KBM-7 (cell line): ENCODE results near the gene FGGY.
"Not testable (repeated sequence)": the region's sequence is repeated elsewhere in the genome, so short reads cannot be mapped to it uniquely, and the experiment has no call there.

Source experiments
- DNase-seq: peaks from one replicate; pipeline ENCODE4 v3.0.0-alpha.2; 2015
- in situ Hi-C: fragments of 300-500 bp; cut with MboI; formaldehyde crosslinking; loops from 2 replicates; pipeline ENCODE4 v1.14.3; 2020; ENCODE audit warnings: low sequenced_read_pairs, low pct_unique_long_range_greater_than_20kb, mixed read lengths

Gene FGGY

DNA sequence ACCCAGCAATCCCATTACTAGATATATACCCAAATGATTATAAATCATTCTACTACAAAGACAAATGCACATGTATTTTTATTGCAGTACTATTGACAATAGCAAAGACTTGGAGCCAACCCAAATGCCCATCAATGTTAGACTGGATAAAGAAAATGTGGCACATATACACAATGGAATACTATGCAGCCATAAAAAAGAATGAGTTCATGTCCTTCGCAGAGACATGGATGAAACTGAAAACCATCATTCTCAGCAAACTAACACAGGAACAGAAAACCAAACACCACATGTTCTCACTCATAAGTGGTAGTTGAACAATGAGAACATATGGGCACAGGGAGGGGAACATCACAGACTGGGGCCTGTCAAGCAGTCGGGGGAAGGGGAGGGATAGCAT lies 414.0 kb downstream of the FGGY start:
- in situ Hi-C loops: loop anchor here (25.0 kb wide), 1 partner anchor 974 kb away; no protein-coding TSS in a partner anchor

DNA sequence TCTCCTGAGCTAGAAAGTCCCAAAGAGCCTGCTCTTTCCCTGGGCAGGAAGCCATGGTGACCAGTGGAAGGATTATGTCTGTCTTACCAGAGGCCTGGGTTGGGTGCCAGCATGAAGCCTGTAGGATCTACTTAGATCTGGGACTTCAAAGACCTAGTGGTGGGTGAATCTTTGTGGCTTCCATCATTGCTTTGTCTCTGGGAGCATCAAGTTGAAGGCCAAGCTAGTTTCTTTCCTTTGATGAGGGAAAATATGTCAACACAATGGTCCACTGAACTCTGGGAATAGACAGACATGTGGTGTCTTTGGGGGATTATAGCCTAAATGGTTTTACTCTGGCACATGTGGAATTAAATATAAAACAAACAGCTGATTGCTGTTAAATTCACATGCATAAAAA lies 417.3 kb downstream of the FGGY start:
- no peak for DNase-seq
- in situ Hi-C loops: loop anchor here (25.0 kb wide), 1 partner anchor 977 kb away; no protein-coding TSS in a partner anchor

More for the DNA sequence above, 414.0 kb downstream of the FGGY start:
- DNase-seq: not testable (repeated sequence)

DNA sequence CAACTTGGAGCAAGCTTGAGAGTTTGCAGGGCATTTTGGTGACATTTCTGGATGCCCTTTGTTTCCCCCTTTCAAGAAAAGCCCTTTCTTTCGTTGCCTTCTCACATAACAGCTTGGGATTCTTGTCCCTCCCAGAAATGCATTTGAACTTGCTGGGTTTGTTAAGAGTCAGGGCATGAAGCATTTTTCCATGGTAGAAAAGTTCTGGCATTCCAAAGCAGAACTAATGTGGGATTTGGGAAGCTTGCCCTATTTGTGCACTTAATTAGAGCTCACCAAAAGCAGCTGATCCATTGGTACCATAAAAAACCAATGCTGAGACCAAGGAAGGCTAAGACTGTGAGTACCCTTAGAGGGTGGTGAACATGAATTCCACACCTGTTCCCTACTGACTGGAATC lies 418.1 kb downstream of the FGGY start:
- no peak for DNase-seq
- in situ Hi-C loops: loop anchor here (25.0 kb wide), 1 partner anchor 978 kb away; no protein-coding TSS in a partner anchor

DNA sequence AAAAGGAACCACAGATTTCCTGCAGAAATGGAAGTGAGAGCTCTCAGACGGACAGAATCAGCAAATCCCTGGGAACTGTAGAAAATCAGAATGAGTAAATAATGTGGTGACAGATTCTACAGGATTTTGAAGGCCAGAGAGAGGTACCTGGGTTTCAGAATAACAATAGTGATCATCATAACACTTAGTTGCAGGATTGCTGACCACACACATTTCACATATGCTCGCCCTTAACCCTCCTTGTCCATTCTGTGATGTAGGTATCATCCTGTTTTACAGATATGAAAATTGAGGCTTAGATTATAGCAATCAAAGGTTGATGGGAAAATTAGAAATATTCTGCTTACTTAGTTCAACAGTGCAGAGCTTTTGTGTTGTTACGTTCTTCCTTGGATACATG lies 419.9 kb downstream of the FGGY start:
- DNase-seq: no peak
- in situ Hi-C loops: loop anchor here (25.0 kb wide), 1 partner anchor 980 kb away; no protein-coding TSS in a partner anchor

DNA sequence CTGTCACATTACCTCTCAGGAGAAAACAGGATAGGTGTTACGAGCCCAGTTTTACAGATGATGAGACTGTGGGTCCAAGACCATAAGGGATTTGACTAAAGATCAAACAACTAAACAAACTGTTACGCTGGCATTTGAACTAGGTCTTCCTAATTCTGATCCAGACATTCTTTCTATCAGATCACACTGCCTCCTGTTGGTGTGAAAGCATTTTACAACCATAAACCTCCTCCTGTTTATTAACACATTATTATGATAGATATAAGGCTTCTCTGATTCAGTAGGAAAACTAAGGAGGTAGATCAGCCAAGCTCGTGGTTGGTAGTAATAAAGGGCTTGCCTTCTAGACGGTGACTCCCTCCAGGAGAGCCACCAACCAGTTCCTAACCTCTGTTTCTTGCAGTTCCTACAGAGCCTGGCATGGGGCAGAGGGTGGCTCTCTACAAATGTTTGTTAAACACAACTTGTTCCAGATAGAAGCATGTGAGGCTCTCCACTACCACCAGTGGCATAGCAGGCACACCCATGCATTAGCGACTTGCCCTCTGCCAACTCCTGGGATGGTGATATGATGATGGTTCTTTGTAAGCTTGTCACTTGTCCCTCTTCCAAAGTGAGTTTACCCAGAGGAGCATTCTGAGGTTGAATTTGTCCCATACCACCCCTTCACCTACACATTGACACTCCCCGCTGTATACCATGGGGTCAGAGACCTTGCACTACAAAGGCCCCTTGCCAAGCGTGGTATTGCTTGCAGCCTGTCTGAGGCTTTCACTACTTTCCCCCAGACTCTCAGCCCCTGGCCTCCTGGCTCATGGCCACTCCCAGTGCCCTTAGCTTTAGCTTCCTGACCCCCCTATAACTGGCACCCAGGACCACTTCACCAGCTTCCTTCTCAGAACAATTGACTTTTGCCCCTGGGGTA lies 421.4 kb downstream of the FGGY start:
- no peak for DNase-seq
- in situ Hi-C loops: loop anchor here (25.0 kb wide), 1 partner anchor 981 kb away; no protein-coding TSS in a partner anchor

DNA sequence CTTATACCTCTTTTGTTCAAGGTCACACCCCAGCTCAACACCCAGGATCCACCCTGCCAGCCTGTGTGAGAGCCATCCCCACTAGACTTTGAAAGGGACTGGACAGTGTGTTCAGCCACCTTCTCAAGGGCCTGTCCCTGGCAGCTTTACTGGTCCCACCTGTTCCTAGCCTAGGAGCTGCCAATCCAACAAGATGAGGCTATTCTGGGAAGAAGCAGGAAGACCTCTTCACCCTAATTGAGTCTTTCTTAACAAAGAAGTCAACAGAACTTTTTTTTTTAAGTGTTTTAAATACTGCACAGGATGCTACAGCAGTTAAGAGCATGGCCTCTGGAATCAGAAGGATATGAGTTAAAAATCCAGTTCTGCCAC lies 422.1 kb downstream of the FGGY start:
- in situ Hi-C loops: loop anchor here (25.0 kb wide), 1 partner anchor 982 kb away; no protein-coding TSS in a partner anchor
- no peak for DNase-seq

DNA sequence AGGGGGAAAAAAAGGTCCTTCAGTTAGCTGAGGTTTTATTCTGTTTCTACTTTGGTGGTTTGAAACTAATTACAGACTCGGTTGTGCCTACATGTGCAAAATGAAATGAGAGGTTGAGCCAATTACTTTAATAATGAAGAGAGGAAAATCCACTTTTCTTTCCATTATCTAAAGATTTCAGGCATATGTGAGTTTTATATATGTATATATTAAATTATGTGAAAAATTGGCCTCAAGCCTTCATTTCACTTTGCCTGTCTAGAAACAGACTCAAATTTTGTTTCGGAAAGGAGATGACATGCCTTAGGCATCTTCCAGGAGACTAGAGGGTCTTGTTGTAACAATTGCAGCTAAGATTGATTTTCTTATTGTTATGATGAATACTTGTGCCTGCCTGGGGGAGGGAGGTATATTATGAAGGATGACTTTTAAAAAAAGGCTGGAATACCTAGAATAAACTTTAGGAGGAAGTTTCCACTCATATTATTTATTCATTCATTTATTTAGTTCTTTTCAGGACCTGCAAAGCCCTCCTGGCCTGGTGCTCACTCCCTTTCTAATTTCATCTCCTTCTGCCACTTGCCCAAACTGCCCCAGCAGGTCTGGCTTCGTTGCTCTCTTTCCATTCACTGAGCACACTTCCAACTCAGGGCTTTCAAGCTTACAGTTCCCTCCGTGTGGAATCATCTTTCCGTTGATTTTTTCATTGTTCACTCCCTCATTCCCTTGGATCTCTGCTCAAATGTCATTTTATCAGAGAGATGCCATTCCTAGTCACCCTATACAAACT lies 423.6 kb downstream of the FGGY start:
- no peak for DNase-seq
- in situ Hi-C loops: loop anchor here (25.0 kb wide), 1 partner anchor 983 kb away; no protein-coding TSS in a partner anchor

DNA sequence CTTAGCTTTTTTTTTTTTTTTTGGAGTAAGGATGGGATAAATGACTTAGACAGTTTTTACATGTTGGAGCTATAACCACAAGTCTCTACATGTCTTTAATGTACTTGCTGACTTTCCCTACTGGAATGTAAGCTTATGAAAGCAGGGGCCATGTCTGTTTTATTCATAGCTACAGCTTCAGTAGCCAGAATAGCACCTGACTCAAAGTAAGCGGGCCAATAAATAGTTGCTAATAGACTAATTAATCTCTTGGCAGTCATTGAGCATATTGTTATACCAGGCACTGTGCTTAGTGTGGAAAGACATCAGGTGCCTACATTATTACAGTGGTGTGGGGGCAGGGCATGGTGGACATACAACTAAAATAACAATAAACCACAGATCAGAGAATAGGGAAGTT lies 433.4 kb downstream of the FGGY start:
- in situ Hi-C loops: no loop called here

DNA sequence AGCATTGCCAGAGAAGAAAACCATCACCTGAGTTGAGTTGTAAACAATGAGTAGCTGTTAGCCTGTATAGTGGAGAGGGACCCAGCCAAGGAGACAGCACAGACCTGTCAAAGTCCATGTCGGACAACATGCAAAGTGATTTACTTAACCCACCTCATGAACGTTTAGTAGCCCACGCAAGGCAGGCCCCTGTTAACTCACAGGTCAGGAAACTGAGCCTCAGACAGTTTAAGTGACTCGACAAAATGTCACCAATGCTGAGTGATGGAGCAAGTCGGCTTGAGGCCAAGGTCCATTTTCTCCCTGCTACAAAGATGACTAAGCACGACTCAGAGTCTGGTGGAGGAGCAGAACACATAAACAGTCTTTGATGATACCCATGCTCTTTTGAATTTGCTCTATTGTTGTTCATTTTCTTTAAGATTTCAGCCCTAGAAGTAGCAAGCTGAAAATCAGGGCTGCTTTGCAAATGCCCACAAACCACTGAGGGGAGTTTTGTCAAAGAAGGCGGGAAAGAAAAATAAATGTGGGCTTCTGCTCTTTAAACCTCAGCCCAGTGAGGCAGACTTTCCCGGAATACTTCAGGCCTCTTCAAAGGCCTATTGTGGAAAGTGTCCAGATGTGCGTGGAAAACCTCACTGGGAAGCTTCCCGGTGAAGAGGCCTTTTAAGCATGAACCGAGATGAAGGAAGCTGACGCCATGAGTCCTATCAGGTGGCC lies 434.0 kb downstream of the FGGY start:
- no peak for DNase-seq
- in situ Hi-C loops: no loop called here

More for the DNA sequence above, 433.4 kb downstream of the FGGY start:
- no peak for DNase-seq

DNA sequence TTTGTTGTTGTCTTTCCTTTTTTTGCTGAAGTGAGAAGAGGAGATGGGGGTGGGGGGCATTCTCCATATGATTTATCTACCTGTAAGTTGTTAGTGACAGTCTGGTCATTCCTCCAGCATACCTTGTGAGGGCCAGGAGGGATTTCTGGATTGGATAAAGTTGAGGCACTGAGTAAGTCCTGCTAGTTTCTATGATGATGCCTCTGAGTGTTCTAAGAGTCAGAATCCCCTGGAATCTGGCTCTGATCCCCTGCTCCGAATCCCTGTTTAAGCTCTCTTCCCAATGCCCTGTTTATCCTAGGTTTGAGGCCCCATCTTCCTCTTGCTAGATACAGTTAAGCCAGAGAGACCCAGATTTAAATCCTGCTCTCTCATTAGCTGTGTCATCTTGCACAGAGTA lies 434.7 kb downstream of the FGGY start:
- in situ Hi-C loops: no loop called here
- DNase-seq: no peak

DNA sequence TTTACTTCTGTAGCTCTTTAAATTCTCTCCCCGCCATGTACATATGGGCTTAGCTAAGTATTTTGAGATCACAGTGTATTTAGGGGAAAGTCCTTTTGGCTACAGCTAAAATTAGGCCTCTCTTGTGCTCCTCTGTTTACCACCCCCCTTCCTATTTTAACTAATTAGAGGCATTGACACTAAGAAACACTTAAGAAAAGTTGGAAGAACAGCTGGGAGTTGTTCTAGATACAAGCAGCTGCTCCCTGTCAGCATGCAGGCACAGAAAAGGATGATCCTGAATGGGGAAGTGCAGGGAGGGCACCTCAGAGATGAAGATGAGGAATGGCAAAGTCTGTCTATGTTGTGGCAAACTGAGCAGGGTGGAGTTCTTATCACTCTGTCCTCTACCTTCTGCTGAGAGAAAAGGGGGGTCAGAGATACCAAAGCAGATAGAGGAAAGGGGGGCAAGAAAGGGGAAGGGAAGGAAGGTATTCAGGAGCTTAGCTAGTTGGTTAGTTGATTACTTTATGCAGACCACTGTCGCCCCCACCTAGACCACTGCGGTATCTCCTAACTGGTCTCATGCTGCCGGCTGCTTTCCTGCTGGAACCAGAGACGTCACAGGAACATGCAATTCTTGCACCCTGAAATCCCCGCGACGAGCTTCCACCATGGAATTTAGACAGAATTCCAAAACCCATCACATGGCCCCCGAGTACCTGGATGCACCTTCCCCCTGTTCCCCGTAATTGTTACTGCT lies 435.5 kb downstream of the FGGY start:
- in situ Hi-C loops: no loop called here
- DNase-seq: no peak

DNA sequence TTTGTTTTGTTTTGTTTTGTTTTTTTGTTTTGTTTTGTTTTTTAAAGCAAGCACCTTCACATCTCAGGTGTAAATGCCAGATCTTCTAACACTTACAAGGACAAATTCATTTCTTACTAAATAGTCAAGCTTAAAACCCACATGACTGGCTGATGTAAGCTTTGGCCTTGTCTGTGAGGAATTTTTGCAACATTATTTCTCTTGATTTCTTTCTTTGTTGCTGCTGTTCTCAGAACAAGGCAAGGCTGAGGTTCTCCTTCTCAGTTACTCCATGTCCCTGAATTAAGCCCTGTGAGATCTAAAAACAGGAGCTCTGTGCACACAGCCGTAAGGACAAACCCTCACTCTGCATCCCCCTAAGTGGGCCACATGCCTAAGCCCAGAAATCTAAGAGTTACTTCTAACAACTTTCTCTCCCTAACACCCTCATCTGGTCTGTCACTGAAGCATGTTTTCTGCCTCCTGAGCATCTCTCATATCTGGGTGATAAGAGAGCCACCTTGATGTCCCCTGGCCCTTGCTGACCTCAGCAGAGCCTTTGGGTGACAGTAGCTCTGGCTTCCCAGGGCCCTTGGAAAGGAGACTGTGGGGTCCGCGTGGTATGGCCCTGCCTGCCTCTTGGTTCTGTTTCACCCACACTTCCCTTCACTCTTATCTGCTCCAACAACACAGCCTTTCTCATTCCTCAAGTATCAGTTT lies 436.7 kb downstream of the FGGY start:
- DNase-seq: no peak
- in situ Hi-C loops: no loop called here

DNA sequence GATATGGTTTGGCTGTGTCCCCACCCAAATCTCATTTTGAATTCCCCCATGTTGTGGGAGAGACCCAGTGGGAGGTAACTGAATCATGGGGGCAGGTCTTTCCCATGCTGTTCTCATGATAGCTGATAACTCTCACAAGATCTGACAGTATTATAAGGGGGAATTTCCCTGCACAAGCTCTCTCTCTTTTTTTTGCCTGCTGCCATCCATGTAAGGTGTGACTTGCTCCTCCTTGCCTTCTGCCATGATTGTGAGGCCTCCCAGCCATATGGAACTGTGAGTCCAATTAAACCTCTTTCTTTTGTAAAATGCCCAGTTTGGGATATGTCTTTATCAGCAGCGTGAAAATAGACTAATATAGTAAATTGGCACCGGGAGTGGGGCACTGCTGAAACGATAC lies 439.0 kb downstream of the FGGY start:
- in situ Hi-C loops, DNase-seq: not testable (repeated sequence)

DNA sequence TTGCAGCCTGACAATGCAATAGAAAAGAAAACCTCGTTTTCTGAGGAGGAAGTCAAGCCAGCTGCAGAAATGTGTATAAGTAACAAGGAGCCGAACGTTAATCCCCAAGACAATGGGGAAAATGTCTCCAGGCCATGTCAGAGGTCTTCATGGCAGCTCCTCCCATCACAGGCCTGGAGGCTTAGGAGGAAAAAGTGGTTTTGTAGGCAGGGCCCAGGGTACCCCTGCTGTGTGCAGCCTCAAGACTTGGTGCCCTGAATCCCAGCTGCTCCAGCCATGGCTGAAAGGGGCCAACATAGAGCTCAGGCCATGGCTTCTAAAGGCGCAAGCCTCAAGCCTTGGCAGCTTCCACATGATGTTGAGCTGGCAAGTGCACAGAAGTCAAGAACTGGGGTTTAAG lies 439.9 kb downstream of the FGGY start:
- in situ Hi-C loops: no loop called here
- DNase-seq: no peak

DNA sequence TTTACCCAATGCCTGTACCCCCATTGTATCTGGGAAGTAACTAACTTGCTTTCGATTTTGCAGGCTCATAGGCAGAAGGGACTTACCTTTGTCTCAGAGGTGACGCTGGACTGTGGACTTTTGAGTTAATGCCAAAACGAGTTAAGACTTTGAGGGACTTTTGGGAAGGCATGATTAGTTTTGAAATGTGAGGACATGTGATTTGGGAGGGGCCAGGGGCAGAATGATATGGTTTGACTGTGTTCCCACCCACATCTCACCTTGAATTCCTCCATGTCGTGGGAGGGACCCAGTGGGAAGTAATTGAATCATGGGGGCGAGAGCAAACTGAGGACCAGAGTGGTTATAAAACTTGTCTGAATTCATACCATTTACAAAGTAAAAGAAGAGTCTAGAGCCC lies 440.7 kb downstream of the FGGY start:
- in situ Hi-C loops: no loop called here

DNA sequence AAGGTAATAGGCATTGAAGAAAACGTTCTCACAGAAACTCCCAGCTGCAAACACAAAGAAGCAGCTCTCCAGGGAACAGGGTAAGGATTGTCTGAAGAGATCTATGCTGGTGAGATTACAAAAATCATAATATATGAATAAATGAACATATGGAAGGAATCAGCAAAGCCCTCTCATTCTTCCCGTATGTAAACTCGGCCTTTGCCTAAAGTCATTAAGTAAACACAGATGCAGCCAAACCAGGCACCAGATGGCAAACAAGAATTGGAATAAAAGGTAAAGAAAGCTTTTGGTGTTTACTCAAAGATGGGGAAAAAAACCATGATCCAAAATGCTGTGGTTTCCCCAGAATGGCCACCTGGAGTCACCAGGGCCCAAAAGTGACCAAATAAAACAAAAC lies 441.3 kb downstream of the FGGY start:
- DNase-seq: no peak
- in situ Hi-C loops: no loop called here

More for the DNA sequence above, 440.7 kb downstream of the FGGY start:
- DNase-seq: no peak

DNA sequence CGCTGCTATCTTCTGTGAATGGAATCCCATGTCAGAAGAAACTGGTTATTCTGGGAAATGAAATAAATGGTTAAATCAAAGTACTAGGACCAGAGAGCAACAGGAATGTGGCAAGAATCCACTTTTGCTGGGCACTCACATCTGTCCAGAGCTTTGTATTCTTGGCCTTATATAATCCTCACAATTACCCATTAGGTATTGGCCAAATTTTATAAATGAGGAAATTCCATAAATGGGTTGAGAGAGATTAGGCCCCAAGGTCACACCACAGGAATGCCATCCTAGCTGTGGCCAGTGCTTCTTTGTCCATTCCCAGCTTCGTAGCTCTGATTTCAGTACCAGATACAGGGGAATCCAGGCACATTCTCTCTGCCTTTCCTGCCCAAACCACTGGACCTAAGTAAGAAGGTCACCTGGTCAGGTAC lies 441.7 kb downstream of the FGGY start:
- DNase-seq: no peak
- in situ Hi-C loops: no loop called here

DNA sequence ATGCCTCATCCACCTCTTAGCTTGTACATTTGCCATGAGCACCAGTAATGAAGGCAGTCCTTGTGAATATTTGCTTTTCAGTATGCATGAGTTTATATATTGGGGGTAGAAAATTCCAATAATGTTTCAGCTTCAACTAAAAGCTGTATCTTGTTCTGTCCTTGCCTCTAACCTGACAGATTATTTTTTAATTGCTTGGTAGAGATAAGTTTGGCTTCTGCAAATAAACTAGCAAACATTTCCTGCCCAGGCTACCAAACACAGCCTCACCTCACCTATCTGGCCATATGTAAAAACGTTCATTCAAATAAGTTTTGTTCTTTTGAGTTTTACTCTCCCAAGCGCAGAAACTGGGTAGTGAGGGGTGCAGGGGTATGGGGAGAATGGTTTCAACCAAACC lies 442.2 kb downstream of the FGGY start:
- no peak for DNase-seq
- in situ Hi-C loops: no loop called here
